H1 (cell line): Measurements from ENCODE around the gene FJX1. TPM values are rescaled to one million over a fixed set of nuclear protein-coding genes. Genes with fewer than 3 reads are reported as not detected.

Source experiments
- CTCF ChIA-PET: fragments of 300-600 bp; sonication (Branson Sonifier 250); formaldehyde crosslinking; loops from one replicate; lab custom pipeline; 2021; ENCODE audit not compliant: partially characterized antibody; lab: Charles Lee
- POLR2A ChIA-PET: fragments of 300-600 bp; sonication (Branson Sonifier 250); formaldehyde crosslinking; loops from one replicate; lab custom pipeline; 2021; ENCODE audit warnings: inconsistent platforms; ENCODE audit not compliant: partially characterized antibody; lab: Charles Lee
- DNase-seq, 2 experiments: peaks; one replicate each; pipeline versions ENCODE4 v3.0.0 to v3.0.0-alpha.2; 2010 to 2022; ENCODE audit warnings: low spot score in 2 of 2, low read depth in 1 of 2, mixed read lengths in 1 of 2
- FAIRE-seq: peaks from 2 replicates; lab custom pipeline; 2011; peaks lifted over from hg19 to GRCh38; lab: Jason Lieb, UNC
- H2AFZ ChIP-seq: 2 replicates; pipeline ENCODE4 v1.8.1; 2012; ENCODE audit warnings: low read length, inconsistent platforms
- H2AK5ac ChIP-seq: 2 replicates; pipeline ENCODE4 v1.6.1; 2013; ENCODE audit warnings: low read depth, low read length
- H2BK120ac ChIP-seq: replicated peaks from 2 replicates; pipeline ENCODE3; 2013; ENCODE audit warnings: low read depth, low read length, inconsistent platforms
- H2BK12ac ChIP-seq: 2 replicates; pipeline ENCODE4 v1.6.1; 2013; ENCODE audit warnings: low read depth, low read length
- H2BK15ac ChIP-seq: 2 replicates; pipeline ENCODE4 v1.6.1; 2013; ENCODE audit warnings: low read length
- H2BK20ac ChIP-seq: 2 replicates; pipeline ENCODE4 v1.6.1; 2013; ENCODE audit warnings: low read length
- H2BK5ac ChIP-seq: 2 replicates; pipeline ENCODE4 v1.6.1; 2013; ENCODE audit warnings: low read depth, low read length
- H3K14ac ChIP-seq: 2 replicates; pipeline ENCODE4 v1.6.1; 2013; ENCODE audit warnings: inconsistent platforms; ENCODE audit not compliant: insufficient read length
- H3K18ac ChIP-seq: 2 replicates; pipeline ENCODE4 v1.6.1; 2013; ENCODE audit warnings: low read length; ENCODE audit errors: extremely low read depth
- H3K23ac ChIP-seq: 2 replicates; pipeline ENCODE4 v1.6.1; 2013; ENCODE audit warnings: inconsistent platforms; ENCODE audit not compliant: insufficient read length
- H3K23me2 ChIP-seq: 2 replicates; pipeline ENCODE4 v1.6.1; 2013; ENCODE audit warnings: low read depth, low read length
- H3K27ac ChIP-seq: 2 replicates; pipeline ENCODE4 v1.6.1; 2011; ENCODE audit warnings: low read depth, low read length, inconsistent platforms
- H3K27me3 ChIP-seq, 4 experiments: replicated peaks in 1 of 4; 1 replicate in 1 of 4; 2 replicates in 3 of 4; pipeline versions ENCODE4 v1.6.1 to v1.8.1; 2011 to 2013; ENCODE audit warnings: low read length in 3 of 4, mild to moderate bottlenecking in 3 of 4, inconsistent platforms in 2 of 4, mixed read lengths in 2 of 4, moderate library complexity in 1 of 4; ENCODE audit not compliant: control insufficient read depth in 3 of 4, insufficient read depth in 3 of 4; ENCODE audit errors: extremely low read depth in 1 of 4
- H3K36me3 ChIP-seq, 4 experiments: 2 replicates each; pipeline versions ENCODE4 v1.6.1 to v1.8.1; 2011 to 2013; ENCODE audit warnings: mild to moderate bottlenecking in 4 of 4, low read length in 3 of 4, moderate library complexity in 2 of 4, control low read depth in 1 of 4, inconsistent platforms in 1 of 4; ENCODE audit not compliant: insufficient read depth in 4 of 4, control insufficient read depth in 2 of 4
- H3K4ac ChIP-seq: replicated peaks from 2 replicates; pipeline ENCODE3; 2013; ENCODE audit warnings: low read length, low read depth, mixed read lengths, inconsistent platforms; ENCODE audit not compliant: insufficient read length
- H3K4me1 ChIP-seq, 4 experiments: replicated peaks in 1 of 4; 1 replicate in 1 of 4; 2 replicates in 3 of 4; pipeline versions ENCODE4 v1.6.1 to v1.8.1; 2011 to 2013; ENCODE audit warnings: low read length in 3 of 4, inconsistent platforms in 2 of 4, mixed read lengths in 1 of 4; ENCODE audit not compliant: insufficient read depth in 4 of 4, control insufficient read depth in 3 of 4
- H3K4me2 ChIP-seq, 2 experiments: 2 replicates each; pipeline versions ENCODE4 v1.6.1 to v1.8.1; 2011 to 2013; ENCODE audit warnings: low read depth in 2 of 2, low read length in 2 of 2, control low read depth in 1 of 2, inconsistent platforms in 1 of 2, mild to moderate bottlenecking in 1 of 2; ENCODE audit not compliant: insufficient read depth in 1 of 2
- H3K4me3 ChIP-seq, 4 experiments: fragments of 200-600, 300-600 bp in 1 of 4; sonication (generic), shearing (Covaris generic), sonication (Bioruptor Twin) in 1 of 4; 2 replicates each; pipeline versions ENCODE4 v1.5.1 to v1.8.1; 2011 to 2016; ENCODE audit warnings: low read length in 4 of 4, low read depth in 3 of 4, control low read depth in 2 of 4, inconsistent platforms in 2 of 4, mild to moderate bottlenecking in 2 of 4, mixed read lengths in 1 of 4, moderate library complexity in 1 of 4; ENCODE audit not compliant: insufficient read depth in 2 of 4; ENCODE audit errors: extremely low read depth in 1 of 4
- H3K56ac ChIP-seq: replicated peaks from 2 replicates; pipeline ENCODE3; 2013; ENCODE audit warnings: low read depth, mild to moderate bottlenecking, mixed read lengths, low read length, inconsistent platforms; ENCODE audit not compliant: insufficient read length
- H3K79me1 ChIP-seq: 2 replicates; pipeline ENCODE4 v1.6.1; 2013; ENCODE audit warnings: low read depth, low read length, control low read depth
- H3K79me2 ChIP-seq, 2 experiments: 2 replicates each; pipeline versions ENCODE4 v1.6.1 to v1.8.1; 2012 to 2013; ENCODE audit warnings: low read length in 2 of 2, mild to moderate bottlenecking in 2 of 2, inconsistent platforms in 1 of 2; ENCODE audit not compliant: insufficient read depth in 2 of 2, control insufficient read depth in 1 of 2
- H3K9ac ChIP-seq, 4 experiments: replicated peaks in 1 of 4; 1 replicate in 1 of 4; 2 replicates in 3 of 4; pipeline versions ENCODE4 v1.6.1 to v1.8.1; 2011 to 2013; ENCODE audit warnings: low read depth in 3 of 4, low read length in 3 of 4, control low read depth in 2 of 4, mild to moderate bottlenecking in 2 of 4, moderate library complexity in 2 of 4, inconsistent platforms in 1 of 4; ENCODE audit errors: extremely low read depth in 1 of 4
- H3K9me3 ChIP-seq, 2 experiments: 2 replicates each; pipeline versions ENCODE4 v1.6.1 to v1.8.1; 2012 to 2013; ENCODE audit warnings: mild to moderate bottlenecking in 2 of 2, moderate library complexity in 2 of 2, control low read depth in 1 of 2, inconsistent platforms in 1 of 2, low read depth in 1 of 2, low read length in 1 of 2, mixed read lengths in 1 of 2; ENCODE audit not compliant: insufficient read depth in 2 of 2
- H4K20me1 ChIP-seq, 2 experiments: replicated peaks in 1 of 2; 2 replicates each; pipeline versions ENCODE3 to v1.8.1; 2011 to 2013; ENCODE audit warnings: inconsistent platforms in 2 of 2, low read length in 2 of 2, mild to moderate bottlenecking in 1 of 2; ENCODE audit not compliant: insufficient read depth in 2 of 2, control insufficient read depth in 1 of 2
- H4K5ac ChIP-seq: 2 replicates; pipeline ENCODE4 v1.6.1; 2013; ENCODE audit warnings: low read length, low read depth, mixed read lengths, inconsistent platforms; ENCODE audit not compliant: insufficient read length
- H4K8ac ChIP-seq: 2 replicates; pipeline ENCODE4 v1.8.0; 2013; ENCODE audit warnings: mild to moderate bottlenecking, moderate library complexity, low read length, inconsistent platforms; ENCODE audit not compliant: insufficient read depth; ENCODE audit errors: extremely low read depth
- H4K91ac ChIP-seq: replicated peaks from 2 replicates; pipeline ENCODE3; 2013; ENCODE audit warnings: low read length, mixed read lengths, inconsistent platforms; ENCODE audit not compliant: insufficient read length
- BCL11A ChIP-seq, 2 experiments: IDR thresholded peaks; one replicate each; pipeline ENCODE4 v1.6.1; 2011; ENCODE audit warnings: low read depth in 2 of 2, low read length in 2 of 2, mild to moderate bottlenecking in 2 of 2
- CTBP2 ChIP-seq: IDR thresholded peaks from 2 replicates; pipeline ENCODE4 v1.7.0; 2011; ENCODE audit warnings: borderline replicate concordance, mild to moderate bottlenecking, moderate library complexity, mixed read lengths, low read length; ENCODE audit not compliant: insufficient read depth, insufficient read length
- KDM1A ChIP-seq: fragments of 200-600, 300-600 bp; sonication (generic); IDR thresholded peaks from 2 replicates; pipeline ENCODE4 v1.7.1; 2016; ENCODE audit warnings: mild to moderate bottlenecking, low read length, borderline replicate concordance
- NRF1 ChIP-seq: IDR thresholded peaks from 2 replicates; pipeline ENCODE4 v1.6.1; 2011; ENCODE audit warnings: mild to moderate bottlenecking, low read depth, low read length, improper control_type of control experiment
- WGBS, 2 experiments: shearing (Covaris generic) in 1 of 2; methylation state at CpG; one replicate each; pipeline versions ENCODE4 v1.1.6 to v1.1.7; 2013 to 2015; ENCODE audit warnings: low lambda C conversion rate in 2 of 2, mixed read lengths in 2 of 2, inconsistent platforms in 1 of 2, low coverage in 1 of 2, missing lambda C conversion rate in 1 of 2; ENCODE audit not compliant: insufficient replicate concordance in 2 of 2, insufficient coverage in 1 of 2, insufficient read length in 1 of 2; ENCODE audit errors: extremely low coverage in 1 of 2, missing lambda C conversion rate in 1 of 2; 5-methylcytosine and 5-hydroxymethylcytosine counted together
- polyA plus RNA-seq, 7 experiments: library from polyadenylated mRNA; depleted of rRNA in 3 of 7; stranded (reverse) in 5 of 7; unstranded in 2 of 7; fragments of >200 nt in 5 of 7; fragments of 200-250 nt in 2 of 7; gene quantifications; 1 replicate in 5 of 7; 2 replicates in 1 of 7; 4 replicates in 1 of 7; pipeline versions ENCODE4 v1.2.1 to v1.2.3, GENCODE V29; 2011 to 2013; ENCODE audit warnings: missing spikeins in 2 of 7, mixed read lengths in 2 of 7
- total RNA-seq: library from RNA; stranded (reverse); fragmentation: NEBNext Ultra II Directional; extraction: Animal tissue kit (Norgen Biotek cat#: 25700); gene quantifications from 2 replicates; pipeline ENCODE4 v1.2.1, GENCODE V29; 2021

The FJX1 gene
- total and polyA plus RNA-seq, 2 of the 8 experiments (the other 6 are each of a cell fraction or from before 2014, with no cell fraction given): 6.3 to 13.3 TPM

- Histone ChIP-seq H2AK5ac (no peak overlapping the region), H3K9me3 (no peaks in the 10 kb centered on the region), H2BK15ac (peak overlapping the region; percentile 48; the same call in 1 of the 2 replicates), H3K4me2 (peak overlapping the region; percentile 73 to 79), H3K4me1 (peaks cover 3 to 19% (median 6%) of the 10 kb centered on the region in 4 experiments; a peak in 5 of 7 replicates), H2AFZ (no peak overlapping the region; the same call in 1 of the 2 replicates), H3K18ac (no peak overlapping the region; the same call in 1 of the 2 replicates), H4K5ac (no peak overlapping the region), H2BK12ac (peak overlapping the region; percentile 60; the same call in 1 of the 2 replicates), H3K9ac (no peak overlapping the region), H2BK5ac (no peak overlapping the region), H3K79me2 (no peaks in the 10 kb centered on the region), H3K36me3 (no peaks in the 10 kb centered on the region), H3K4ac (no peak overlapping the region), H3K56ac (no peak overlapping the region), H3K14ac (no peak overlapping the region), H4K91ac (peak overlapping the region; percentile 8), H3K23me2 (peaks cover 11% of the 10 kb centered on the region; the same call in 1 of the 2 replicates), H2BK120ac (no peak overlapping the region), H3K27ac (no peak overlapping the region), H3K23ac (no peak overlapping the region), H2BK20ac (no peak overlapping the region), H4K20me1 (no peaks in the 10 kb centered on the region), H3K4me3 (peak overlapping the region; percentile 36 to 69 (median 49); a peak in 5 of 8 replicates), H3K27me3 (peaks cover 7 to 29% (median 22%) of the 10 kb centered on the region in 4 experiments), H3K79me1 (no peaks in the 10 kb centered on the region), H4K8ac (no peak overlapping the region; the same call in 1 of the 2 replicates)
- 52% methylated on average over 7 of the region's 7 CpGs; no CpG with 5 or more reads in 1 of the 2 experiments for WGBS, 2 experiments
- ChIA-PET CTCF (interaction anchor here (0.7 to 1.6 kb wide), 7 partner anchors 9 to 643 kb away, joined by 3 to 8 read pairs (median 3); no protein-coding TSS in a partner anchor), POLR2A (interaction anchor here (0.6 to 3.3 kb wide), 5 partner anchors 9 to 327 kb away, joined by 3 to 14 read pairs (median 4); partner anchors contain the start of gene TRIM44)
- DNase-seq (no peak), FAIRE-seq (no peak)
- TF ChIP-seq NRF1: no peak
- no peak for TF ChIP-seq CTBP2
- TF ChIP-seq BCL11A (IDR thresholded peaks at IDR 0.05; ENCODE audit: low read depth in 2 of 2, low read length in 2 of 2): no peak
- TF ChIP-seq KDM1A: no peak
Observed at GRCh38 chr11:35617316-35617686, 959 bp upstream of the FJX1 start.
